Measurements from ENCODE around the gene SEC62.

DNA sequence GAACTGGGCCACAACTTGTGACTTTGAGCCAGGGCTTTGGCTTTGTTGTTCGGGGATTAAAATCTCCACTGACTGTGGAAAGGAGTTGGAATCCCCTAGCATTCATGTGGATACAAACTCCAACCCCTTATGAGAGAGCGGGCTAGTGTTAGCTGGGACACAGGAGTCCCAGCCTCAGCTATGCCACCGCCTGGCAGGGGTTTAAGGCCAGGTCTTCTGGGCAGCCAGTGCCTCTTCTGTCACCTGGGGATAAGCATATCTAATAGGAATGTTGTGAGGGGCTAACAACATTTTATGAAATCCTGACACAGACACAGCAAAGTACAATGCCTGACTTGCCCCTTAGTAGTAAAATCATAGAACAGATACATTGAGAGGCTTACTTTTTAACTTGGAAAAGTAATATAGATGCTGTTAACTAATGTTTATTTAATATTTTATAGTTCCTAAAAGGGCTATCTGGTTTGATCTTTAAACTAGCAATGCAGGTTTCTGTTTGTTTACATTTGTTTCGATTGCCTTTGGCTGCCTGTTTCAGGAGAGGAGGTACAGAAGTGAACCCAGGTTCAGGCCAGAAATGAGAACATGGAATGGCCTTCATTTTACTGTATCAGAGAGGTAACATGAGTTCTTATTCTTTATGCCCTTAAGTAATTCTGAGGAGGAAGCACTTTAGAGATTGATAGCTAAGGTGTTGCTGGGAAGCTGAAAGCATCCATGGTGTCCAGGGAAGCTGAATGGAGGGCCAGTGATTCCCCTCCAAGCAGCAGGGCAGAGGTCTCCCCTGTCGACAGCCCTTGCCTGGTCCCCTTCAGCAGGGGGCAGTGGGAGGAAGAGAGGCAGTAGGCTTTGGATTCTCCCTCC lies 79.9 kb downstream of the SEC62 start:
- TF ChIP-seq EZH2 (IDR thresholded peaks at IDR 0.05; ENCODE audit: borderline replicate concordance, insufficient read depth, low read length, poor library complexity, severe bottlenecking) = no peak
- TF ChIP-seq, protein P1, sequence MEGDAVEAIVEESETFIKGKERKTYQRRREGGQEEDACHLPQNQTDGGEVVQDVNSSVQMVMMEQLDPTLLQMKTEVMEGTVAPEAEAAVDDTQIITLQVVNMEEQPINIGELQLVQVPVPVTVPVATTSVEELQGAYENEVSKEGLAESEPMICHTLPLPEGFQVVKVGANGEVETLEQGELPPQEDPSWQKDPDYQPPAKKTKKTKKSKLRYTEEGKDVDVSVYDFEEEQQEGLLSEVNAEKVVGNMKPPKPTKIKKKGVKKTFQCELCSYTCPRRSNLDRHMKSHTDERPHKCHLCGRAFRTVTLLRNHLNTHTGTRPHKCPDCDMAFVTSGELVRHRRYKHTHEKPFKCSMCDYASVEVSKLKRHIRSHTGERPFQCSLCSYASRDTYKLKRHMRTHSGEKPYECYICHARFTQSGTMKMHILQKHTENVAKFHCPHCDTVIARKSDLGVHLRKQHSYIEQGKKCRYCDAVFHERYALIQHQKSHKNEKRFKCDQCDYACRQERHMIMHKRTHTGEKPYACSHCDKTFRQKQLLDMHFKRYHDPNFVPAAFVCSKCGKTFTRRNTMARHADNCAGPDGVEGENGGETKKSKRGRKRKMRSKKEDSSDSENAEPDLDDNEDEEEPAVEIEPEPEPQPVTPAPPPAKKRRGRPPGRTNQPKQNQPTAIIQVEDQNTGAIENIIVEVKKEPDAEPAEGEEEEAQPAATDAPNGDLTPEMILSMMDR (IDR thresholded peaks at IDR 0.05; ENCODE audit: poor library complexity, severe bottlenecking) = no peak

Data from neural cell (in vitro differentiated cells).